Measurements from ENCODE around the gene ARID3A. TPM values are rescaled to one million over a fixed set of nuclear protein-coding genes. Genes with fewer than 3 reads are reported as not detected.

ARID3A gene
- total RNA-seq, 1 donor from 2014 or later: 106 TPM

GRCh38 chr19:993831-994393 lies 68.1 kb downstream of the ARID3A start:
- Histone ChIP-seq H3K4me2 (ENCODE audit: low read length) (no peak overlapping the region), H3K27ac (ENCODE audit: low read depth, low read length) (no peak overlapping the region), H3K4me1 (ENCODE audit: insufficient read depth, low read length) (peaks cover 8% of the 10 kb centered on the region), H3K27me3 (ENCODE audit: insufficient read depth, low read length) (peaks cover 19% of the 10 kb centered on the region), H4K20me1 (ENCODE audit: insufficient read depth, low read length) (peaks cover 26% of the 10 kb centered on the region), H3K4me3 (ENCODE audit: insufficient read depth, low read depth, low read length) (no peak overlapping the region), H3K79me2 (ENCODE audit: insufficient read depth, low read length) (no peaks in the 10 kb centered on the region), H3K9ac (ENCODE audit: low read length) (no peak overlapping the region), H3K36me3 (ENCODE audit: insufficient read depth, low read length) (no peaks in the 10 kb centered on the region), H3K9me3 (ENCODE audit: insufficient read depth, low read depth, low read length) (no peaks in the 10 kb centered on the region), H2AFZ (ENCODE audit: low read depth, low read length) (no peak overlapping the region)
- no peak for FAIRE-seq
- DNase-seq (ENCODE audit: low read depth): no peak
- Mint-ChIP-seq H3K9me3 (ENCODE audit: unreplicated experiment) (no peaks in the 10 kb centered on the region), H3K27ac (ENCODE audit: unreplicated experiment) (no peak overlapping the region), H3K36me3 (ENCODE audit: low read depth, unreplicated experiment) (peaks cover 5% of the 10 kb centered on the region), H3K27me3 (ENCODE audit: low read depth, unreplicated experiment) (peaks cover 7% of the 10 kb centered on the region), H3K4me1 (ENCODE audit: low read depth, unreplicated experiment) (no peaks in the 10 kb centered on the region), H3K4me3 (ENCODE audit: unreplicated experiment) (no peak overlapping the region)
- no peak for TF ChIP-seq EZH2 (IDR thresholded peaks at IDR 0.05; ENCODE audit: insufficient read depth, low read length)
- no peak for TF ChIP-seq CTCF (IDR thresholded peaks at IDR 0.05; ENCODE audit: insufficient read depth, low read depth, low read length)

GRCh38 chr19:994516-994915 lies 68.7 kb downstream of the ARID3A start:
- Histone ChIP-seq H3K79me2 (ENCODE audit: insufficient read depth, low read length) (no peaks in the 10 kb centered on the region), H3K4me2 (ENCODE audit: low read length) (no peak overlapping the region), H4K20me1 (ENCODE audit: insufficient read depth, low read length) (peaks cover 26% of the 10 kb centered on the region), H3K27me3 (ENCODE audit: insufficient read depth, low read length) (peaks cover 25% of the 10 kb centered on the region), H2AFZ (ENCODE audit: low read depth, low read length) (no peak overlapping the region), H3K9me3 (ENCODE audit: insufficient read depth, low read depth, low read length) (no peaks in the 10 kb centered on the region), H3K4me3 (ENCODE audit: insufficient read depth, low read depth, low read length) (no peak overlapping the region), H3K9ac (ENCODE audit: low read length) (no peak overlapping the region), H3K4me1 (ENCODE audit: insufficient read depth, low read length) (peaks cover 8% of the 10 kb centered on the region), H3K27ac (ENCODE audit: low read depth, low read length) (no peak overlapping the region), H3K36me3 (ENCODE audit: insufficient read depth, low read length) (no peaks in the 10 kb centered on the region)
- no peaks in the 10 kb centered on the region for H3K4me1 Mint-ChIP-seq (ENCODE audit: low read depth, unreplicated experiment)
- peaks cover 5% of the 10 kb centered on the region for H3K36me3 Mint-ChIP-seq (ENCODE audit: low read depth, unreplicated experiment)
- DNase-seq (ENCODE audit: low read depth) (no peak), FAIRE-seq (no peak)
- TF ChIP-seq EZH2 (IDR thresholded peaks at IDR 0.05; ENCODE audit: insufficient read depth, low read length): no peak
- TF ChIP-seq CTCF (IDR thresholded peaks at IDR 0.05; ENCODE audit: insufficient read depth, low read depth, low read length): no peak
- H3K9me3 Mint-ChIP-seq (ENCODE audit: unreplicated experiment): no peaks in the 10 kb centered on the region
- no peak overlapping the region for H3K4me3 Mint-ChIP-seq (ENCODE audit: unreplicated experiment)
- H3K27ac Mint-ChIP-seq (ENCODE audit: unreplicated experiment): no peak overlapping the region
- peaks cover 12% of the 10 kb centered on the region for H3K27me3 Mint-ChIP-seq (ENCODE audit: low read depth, unreplicated experiment)

DNA sequence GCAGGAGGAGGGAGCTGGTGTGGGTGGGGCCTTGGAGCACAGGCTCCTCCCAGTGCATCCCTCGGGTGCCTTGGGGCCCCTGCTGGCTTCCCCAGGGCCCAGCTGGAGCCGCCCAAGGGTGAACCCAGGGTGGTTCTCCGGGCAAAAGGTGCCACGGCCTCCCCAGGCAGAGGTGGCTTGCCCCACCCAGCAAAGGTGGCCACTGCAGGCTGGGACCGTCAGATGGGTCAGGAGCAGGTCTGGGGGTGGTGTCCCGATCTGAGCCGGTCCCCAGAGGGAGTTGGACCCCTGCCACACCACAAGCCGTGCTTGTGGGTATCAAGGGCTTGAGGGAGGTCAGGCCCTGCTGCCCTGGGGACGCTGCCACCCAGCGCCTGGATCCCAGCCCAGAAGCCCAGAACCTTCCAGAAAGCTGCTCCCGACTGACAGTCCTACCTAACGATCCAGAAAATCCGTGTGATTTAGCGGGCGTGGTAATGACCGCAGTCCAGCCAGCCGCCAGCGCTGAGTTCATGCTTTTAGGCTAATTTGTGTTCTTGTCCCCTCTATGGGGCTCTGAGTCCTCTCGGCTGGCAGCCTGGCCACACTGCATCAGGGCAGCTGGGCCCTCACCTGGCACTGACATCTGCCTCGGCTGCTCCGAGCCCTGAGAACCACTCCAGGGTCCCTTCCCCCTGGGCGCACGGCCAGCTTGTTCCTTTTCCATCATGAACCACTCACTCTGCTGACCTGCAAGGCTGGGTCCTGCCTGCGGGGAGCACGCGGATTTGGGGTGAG lies 69.4 kb downstream of the ARID3A start:
- Histone ChIP-seq H2AFZ (ENCODE audit: low read depth, low read length) (no peak overlapping the region), H3K27ac (ENCODE audit: low read depth, low read length) (no peak overlapping the region), H3K4me2 (ENCODE audit: low read length) (no peak overlapping the region), H3K36me3 (ENCODE audit: insufficient read depth, low read length) (no peaks in the 10 kb centered on the region), H3K9ac (ENCODE audit: low read length) (no peak overlapping the region), H3K79me2 (ENCODE audit: insufficient read depth, low read length) (no peaks in the 10 kb centered on the region), H4K20me1 (ENCODE audit: insufficient read depth, low read length) (peaks cover 26% of the 10 kb centered on the region), H3K4me1 (ENCODE audit: insufficient read depth, low read length) (peaks cover 8% of the 10 kb centered on the region), H3K4me3 (ENCODE audit: insufficient read depth, low read depth, low read length) (no peak overlapping the region), H3K27me3 (ENCODE audit: insufficient read depth, low read length) (peaks cover 26% of the 10 kb centered on the region), H3K9me3 (ENCODE audit: insufficient read depth, low read depth, low read length) (no peaks in the 10 kb centered on the region)
- peaks cover 15% of the 10 kb centered on the region for H3K27me3 Mint-ChIP-seq (ENCODE audit: low read depth, unreplicated experiment)
- no peak for TF ChIP-seq CTCF (IDR thresholded peaks at IDR 0.05; ENCODE audit: insufficient read depth, low read depth, low read length)
- no peak for TF ChIP-seq EZH2 (IDR thresholded peaks at IDR 0.05; ENCODE audit: insufficient read depth, low read length)
- H3K4me1 Mint-ChIP-seq (ENCODE audit: low read depth, unreplicated experiment): no peaks in the 10 kb centered on the region
- H3K27ac Mint-ChIP-seq (ENCODE audit: unreplicated experiment): no peak overlapping the region
- H3K4me3 Mint-ChIP-seq (ENCODE audit: unreplicated experiment): no peak overlapping the region
- H3K36me3 Mint-ChIP-seq (ENCODE audit: low read depth, unreplicated experiment): peaks cover 5% of the 10 kb centered on the region
- H3K9me3 Mint-ChIP-seq (ENCODE audit: unreplicated experiment): no peaks in the 10 kb centered on the region
- DNase-seq (ENCODE audit: low read depth) (no peak), FAIRE-seq (no peak)

Data from astrocyte (in vitro differentiated cells and primary cell).